Upper lobe of right lung (tissue), 1 donor: ENCODE measurements around the gene STK39. TPM values are rescaled to one million over a fixed set of nuclear protein-coding genes. Genes with fewer than 3 reads are reported as not detected.

Experiments
- ATAC-seq: fragments of 200-7000 bp; cut with Tn5 transposase; one replicate; pipeline ENCODE4 v1.9.1; 2020; ENCODE audit warnings: mild to moderate bottlenecking, moderate library complexity
- DNase-seq: peaks from one replicate; pipeline ENCODE4 v3.0.0-alpha.2; 2020
- H3K27ac ChIP-seq: fragments of 200-600 bp; one replicate; pipeline ENCODE4 v1.8.0; 2022
- H3K27me3 ChIP-seq: fragments of 200-600 bp; one replicate; pipeline ENCODE4 v1.8.0; 2022; ENCODE audit warnings: mild to moderate bottlenecking
- H3K36me3 ChIP-seq: fragments of 200-600 bp; one replicate; pipeline ENCODE4 v1.8.0; 2022
- H3K4me1 ChIP-seq: fragments of 200-600 bp; one replicate; pipeline ENCODE4 v1.8.0; 2022
- H3K4me3 ChIP-seq: fragments of 200-600 bp; one replicate; pipeline ENCODE4 v1.8.0; 2022; ENCODE audit warnings: mild to moderate bottlenecking
- H3K9me3 ChIP-seq: fragments of 200-600 bp; one replicate; pipeline ENCODE4 v1.8.0; 2022
- CTCF ChIP-seq: fragments of 200-600 bp; IDR thresholded peaks from one replicate; pipeline ENCODE4 v1.8.0; 2022; ENCODE audit warnings: antibody characterized with exemption
- intact Hi-C: fragments of 100-400 bp; cut with DNase I; formaldehyde crosslinking; loops from one replicate; pipeline ENCODE4 v1.11.0; 2022
- total RNA-seq: library from RNA; stranded (reverse); fragmentation: NEBNext Ultra II Directional; extraction: Animal tissue kit (Norgen Biotek cat#: 25700); gene quantifications from one replicate; pipeline ENCODE4 v1.2.1, GENCODE V29; 2021
- donor health status: DM: no; HTN: yes; CAD: no; lungs with severe emphysema.

STK39 gene
- total RNA-seq, 1 donor from 2014 or later: 13.2 TPM

DNA sequence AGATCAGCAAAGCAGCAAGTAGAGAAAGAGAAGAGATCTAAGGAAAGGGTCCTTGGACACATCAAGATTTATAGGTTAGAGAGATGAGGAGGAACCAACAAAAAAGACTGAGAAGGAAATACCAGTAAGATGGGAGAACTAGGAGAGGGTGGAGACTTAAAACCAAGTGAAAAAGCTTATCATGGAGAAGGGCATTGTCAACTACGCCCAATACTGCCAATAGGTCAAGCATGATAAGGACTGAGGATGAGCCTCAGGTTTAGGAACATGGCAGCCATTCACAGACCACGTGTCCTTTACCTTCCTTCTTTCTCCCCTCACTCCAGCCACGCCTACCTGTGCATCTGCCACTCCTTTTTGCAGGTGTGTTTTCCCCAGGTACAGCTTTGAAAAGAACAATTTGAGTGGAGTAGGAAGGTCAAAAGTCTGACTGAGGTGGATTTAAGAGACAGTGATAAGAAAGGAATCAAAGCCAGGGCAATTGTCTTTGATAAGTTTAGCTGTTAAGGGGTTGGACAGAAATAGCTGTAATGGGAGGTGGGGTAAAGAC, 238.7 kb downstream of the STK39 start:
- intact Hi-C loops: no loop called here
- no peak overlapping the region for H3K27ac ChIP-seq
- TF ChIP-seq CTCF: no peak
- H3K4me1 ChIP-seq: peaks cover 6% of the 10 kb centered on the region
- H3K27me3 ChIP-seq: no peaks in the 10 kb centered on the region
- no peaks in the 10 kb centered on the region for H3K9me3 ChIP-seq
- ATAC-seq (no peak), DNase-seq (no peak)
- H3K4me3 ChIP-seq: no peak overlapping the region
- H3K36me3 ChIP-seq: no peaks in the 10 kb centered on the region

GRCh38 chr2:168006498-168006897, 240.9 kb downstream of the STK39 start:
- Histone ChIP-seq H3K27ac (no peak overlapping the region), H3K27me3 (no peaks in the 10 kb centered on the region), H3K4me1 (peaks cover 6% of the 10 kb centered on the region), H3K36me3 (no peaks in the 10 kb centered on the region), H3K4me3 (no peak overlapping the region), H3K9me3 (no peaks in the 10 kb centered on the region)
- TF ChIP-seq CTCF: no peak
- DNase-seq: no peak
- peak; percentile 76 for ATAC-seq
- intact Hi-C loops: no loop called here

- no peak for TF ChIP-seq CTCF
- intact Hi-C loops: no loop called here
- no peak overlapping the region for H3K4me3 ChIP-seq
- no peaks in the 10 kb centered on the region for H3K9me3 ChIP-seq
- peaks cover 6% of the 10 kb centered on the region for H3K4me1 ChIP-seq
- H3K27me3 ChIP-seq: no peaks in the 10 kb centered on the region
- H3K36me3 ChIP-seq: no peaks in the 10 kb centered on the region
- no peak overlapping the region for H3K27ac ChIP-seq
- DNase-seq (no peak), ATAC-seq (no peak)
These were observed 241.8 kb downstream of the STK39 start for GRCh38 chr2:168005586-168005985.

DNA sequence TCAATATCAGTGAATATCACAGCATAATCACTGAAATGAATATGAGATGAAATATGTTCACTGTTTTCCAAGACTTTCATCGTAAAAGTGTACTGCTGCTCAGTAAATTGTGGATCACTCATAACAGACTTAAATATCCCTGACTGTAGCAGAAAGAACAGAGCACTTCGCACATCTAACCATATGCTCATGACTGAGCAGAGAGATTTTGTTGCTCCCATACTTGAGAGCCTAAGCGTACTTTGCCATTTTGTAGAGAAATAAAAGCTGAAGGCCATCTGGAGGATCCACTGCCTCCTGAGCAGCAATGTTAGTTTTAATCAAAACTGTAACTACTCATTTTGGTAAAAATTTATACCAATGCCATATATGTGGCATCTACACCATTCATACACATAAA, 243.5 kb downstream of the STK39 start:
- no peak for DNase-seq
- no peaks in the 10 kb centered on the region for H3K9me3 ChIP-seq
- ATAC-seq: no peak
- H3K27me3 ChIP-seq: no peaks in the 10 kb centered on the region
- H3K4me3 ChIP-seq: no peak overlapping the region
- no peaks in the 10 kb centered on the region for H3K36me3 ChIP-seq
- no peak for TF ChIP-seq CTCF
- H3K4me1 ChIP-seq: peaks cover 6% of the 10 kb centered on the region
- H3K27ac ChIP-seq: no peak overlapping the region
- intact Hi-C loops: no loop called here

DNA sequence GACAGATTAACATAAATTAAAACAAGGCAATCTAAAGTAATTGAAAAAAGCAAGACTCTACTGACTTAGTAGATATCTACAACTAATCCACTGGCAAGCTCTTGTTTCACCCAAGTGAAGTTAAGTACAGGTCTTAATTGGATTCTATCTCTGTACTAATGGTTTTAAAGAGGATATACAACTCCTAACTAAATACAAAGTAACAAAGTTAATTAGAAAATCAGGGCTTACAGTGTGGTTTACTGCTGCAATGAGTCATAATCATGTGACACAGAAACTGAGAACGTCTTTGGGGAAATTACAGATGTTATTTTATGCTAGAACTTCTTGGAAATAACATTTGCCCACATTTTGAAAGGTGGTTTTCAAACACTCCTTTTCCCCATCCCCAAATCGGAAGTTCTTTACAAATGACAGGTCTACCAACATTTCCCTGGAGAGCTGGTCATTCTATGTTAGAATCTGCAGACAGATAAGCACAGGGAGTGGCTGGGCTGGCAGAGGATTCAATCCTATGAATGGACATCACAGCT, 245.3 kb downstream of the STK39 start:
- Histone ChIP-seq H3K4me1 (peaks cover 6% of the 10 kb centered on the region), H3K27me3 (no peaks in the 10 kb centered on the region), H3K9me3 (no peaks in the 10 kb centered on the region), H3K36me3 (no peaks in the 10 kb centered on the region), H3K27ac (no peak overlapping the region), H3K4me3 (no peak overlapping the region)
- DNase-seq: no peak
- no peak for ATAC-seq
- no peak for TF ChIP-seq CTCF
- intact Hi-C loops: no loop called here

DNA sequence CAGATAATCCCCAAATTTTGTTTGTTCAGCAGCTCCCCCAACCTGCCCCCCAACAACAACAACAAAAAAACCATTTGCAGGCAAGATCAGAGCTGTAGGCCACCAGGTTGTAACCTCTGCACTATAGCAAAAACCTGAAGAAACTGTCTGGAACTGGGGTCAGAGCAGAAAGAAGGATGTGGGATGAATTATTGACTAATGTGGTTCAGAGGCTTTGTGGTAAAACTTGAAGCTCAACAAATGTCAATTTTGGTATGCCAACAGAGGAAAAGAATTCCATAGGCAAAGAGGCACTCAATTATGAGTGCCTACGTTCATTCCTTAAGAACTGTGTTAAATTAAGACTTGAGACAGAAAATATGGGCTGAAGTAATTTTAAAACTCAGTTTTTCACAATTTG, 255.1 kb downstream of the STK39 start:
- peaks cover 9% of the 10 kb centered on the region for H3K4me1 ChIP-seq
- intact Hi-C loops: no loop called here
- DNase-seq (no peak), ATAC-seq (no peak)
- TF ChIP-seq CTCF: no peak
- H3K9me3 ChIP-seq: no peaks in the 10 kb centered on the region
- H3K27ac ChIP-seq: no peak overlapping the region
- no peaks in the 10 kb centered on the region for H3K27me3 ChIP-seq
- no peak overlapping the region for H3K4me3 ChIP-seq
- no peaks in the 10 kb centered on the region for H3K36me3 ChIP-seq
